ENCODE data around the gene MAT1A. TPM values are rescaled to one million over a fixed set of nuclear protein-coding genes. Genes with fewer than 3 reads are reported as not detected.

The MAT1A gene
- total and polyA plus RNA-seq, 4 donors, result 0.13 to 0.60 TPM; not detected in 2

DNA sequence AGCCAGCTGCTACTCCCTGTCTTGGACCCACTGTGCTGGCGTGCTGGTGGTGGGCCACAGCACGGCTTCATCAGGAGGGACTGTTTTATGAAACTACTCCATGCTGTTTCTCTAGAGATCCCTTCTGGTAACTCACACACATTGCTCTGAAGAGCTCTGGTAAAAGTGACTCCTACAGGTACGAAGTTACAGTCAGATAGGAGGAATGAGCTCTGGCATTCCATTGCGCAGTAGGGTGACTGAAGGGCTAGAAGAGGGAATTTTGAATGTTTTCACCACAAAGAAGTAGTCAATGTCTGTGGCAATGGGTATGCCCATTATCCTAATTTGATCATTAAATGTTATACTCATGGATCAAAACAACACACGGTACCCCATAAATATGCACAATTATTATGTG is 609 bp downstream of the MAT1A start:
- Histone ChIP-seq H3K27ac (ENCODE audit: low read depth in 1 of 2, low read length in 2 of 2) (no peak overlapping the region), H3K9me3 (ENCODE audit: control insufficient read depth, low read length) (no peaks in the 10 kb centered on the region), H3K4me1 (ENCODE audit: control insufficient read depth in 1 of 2, insufficient read depth in 2 of 2, low read length in 2 of 2) (no peaks in the 10 kb centered on the region), H3K27me3 (ENCODE audit: control insufficient read depth in 1 of 2, insufficient read depth in 2 of 2, low read length in 1 of 2) (peaks cover 0 to 1% of the 10 kb centered on the region in 2 donors), H3K36me3 (ENCODE audit: control insufficient read depth in 1 of 2, insufficient read depth in 2 of 2, low read length in 1 of 2) (no peaks in the 10 kb centered on the region), H3K4me3 (ENCODE audit: low read length in 2 of 2) (no peak overlapping the region)
- DNase-seq (no peak), ATAC-seq (ENCODE audit: low FRiP score) (no peak)
- intact Hi-C loops (cut with DNase I), result no loop called here
- WGBS, 2 donors, result 92% methylated on average over 5 of the region's 5 CpGs

- intact Hi-C loops (cut with DNase I), result no loop called here
- DNase-seq (no peak), ATAC-seq (ENCODE audit: low FRiP score) (no peak)
- no peaks in the 10 kb centered on the region for H3K36me3 ChIP-seq (ENCODE audit: control insufficient read depth in 1 of 2, insufficient read depth in 2 of 2, low read length in 1 of 2)
- 94 to 100% methylated on average over 1 of the region's 1 CpG for WGBS, 2 donors
- no peak overlapping the region for H3K4me3 ChIP-seq (ENCODE audit: low read length in 2 of 2)
- H3K27me3 ChIP-seq (ENCODE audit: control insufficient read depth in 1 of 2, insufficient read depth in 2 of 2, low read length in 1 of 2), result peaks cover 0 to 1% of the 10 kb centered on the region in 2 donors
- no peaks in the 10 kb centered on the region for H3K4me1 ChIP-seq (ENCODE audit: control insufficient read depth in 1 of 2, insufficient read depth in 2 of 2, low read length in 2 of 2)
- H3K27ac ChIP-seq (ENCODE audit: low read depth in 1 of 2, low read length in 2 of 2), result no peak overlapping the region
- no peaks in the 10 kb centered on the region for H3K9me3 ChIP-seq (ENCODE audit: control insufficient read depth, low read length)
These were observed 4.9 kb downstream of the MAT1A start for GRCh38 chr10:80284522-80284921.

DNA sequence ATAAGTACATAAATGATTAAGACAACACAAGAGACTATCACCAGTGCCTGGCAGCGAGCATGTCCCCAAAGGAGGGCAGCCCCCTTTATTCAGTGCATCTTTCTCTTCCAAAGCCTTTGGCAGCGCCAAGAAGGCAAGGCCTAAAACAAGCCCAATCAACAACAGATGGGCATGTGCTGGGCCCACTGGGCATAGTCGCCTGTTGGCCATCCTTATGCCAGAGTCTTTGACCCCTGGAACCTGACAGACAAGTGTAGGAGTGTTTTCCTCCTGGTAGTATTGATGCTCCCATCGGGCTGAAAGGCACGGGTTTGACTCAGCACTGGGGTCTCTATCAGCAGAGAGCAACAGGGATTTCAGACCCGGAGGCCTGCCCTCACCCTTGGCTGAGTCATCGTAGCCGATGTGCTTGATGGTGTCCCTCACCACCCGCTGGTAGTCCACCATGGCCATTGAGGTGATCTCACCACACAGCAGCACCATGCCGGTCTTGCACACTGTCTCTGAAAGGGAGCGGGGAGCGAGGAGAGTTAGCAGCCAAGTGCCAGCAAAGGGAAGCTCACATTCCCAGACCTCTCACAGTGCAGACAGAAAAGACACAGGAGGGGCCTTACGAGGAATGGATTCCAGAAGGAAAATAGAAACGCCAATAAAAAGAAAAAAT is 5.8 kb downstream of the MAT1A start:
- Histone ChIP-seq H3K27ac (ENCODE audit: low read depth in 1 of 2, low read length in 2 of 2) (no peak overlapping the region), H3K4me3 (ENCODE audit: low read length in 2 of 2) (no peak overlapping the region), H3K4me1 (ENCODE audit: control insufficient read depth in 1 of 2, insufficient read depth in 2 of 2, low read length in 2 of 2) (no peaks in the 10 kb centered on the region), H3K27me3 (ENCODE audit: control insufficient read depth in 1 of 2, insufficient read depth in 2 of 2, low read length in 1 of 2) (peaks cover 0 to 1% of the 10 kb centered on the region in 2 donors), H3K36me3 (ENCODE audit: control insufficient read depth in 1 of 2, insufficient read depth in 2 of 2, low read length in 1 of 2) (no peaks in the 10 kb centered on the region), H3K9me3 (ENCODE audit: control insufficient read depth, low read length) (no peaks in the 10 kb centered on the region)
- ATAC-seq (ENCODE audit: low FRiP score) (no peak), DNase-seq (no peak)
- intact Hi-C loops (cut with DNase I), result no loop called here
- 94 to 96% methylated on average over 14 of the region's 14 CpGs for WGBS, 2 donors

DNA sequence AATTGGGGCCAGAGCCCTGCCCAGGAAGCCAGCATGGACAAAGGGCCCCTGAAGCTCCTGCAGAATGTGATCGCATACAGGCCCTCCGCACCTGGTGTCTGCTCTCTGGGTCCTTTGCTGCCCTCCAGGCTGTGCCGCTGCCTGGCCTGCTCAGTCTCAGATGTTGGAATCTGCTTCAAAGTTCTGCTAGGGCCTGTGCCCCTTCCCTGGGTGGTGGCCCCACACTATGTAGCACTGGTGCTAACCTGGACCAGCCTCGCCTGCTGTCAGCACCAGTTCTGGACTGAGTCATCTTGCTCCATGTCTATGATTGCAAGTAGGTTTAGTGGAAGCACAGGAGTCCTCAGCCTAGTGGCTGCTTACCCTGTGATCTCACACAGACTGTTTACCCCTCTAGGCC is 6.3 kb downstream of the MAT1A start:
- Histone ChIP-seq H3K4me1 (ENCODE audit: control insufficient read depth in 1 of 2, insufficient read depth in 2 of 2, low read length in 2 of 2) (no peaks in the 10 kb centered on the region), H3K4me3 (ENCODE audit: low read length in 2 of 2) (no peak overlapping the region), H3K27me3 (ENCODE audit: control insufficient read depth in 1 of 2, insufficient read depth in 2 of 2, low read length in 1 of 2) (no peaks in the 10 kb centered on the region), H3K27ac (ENCODE audit: low read depth in 1 of 2, low read length in 2 of 2) (no peak overlapping the region), H3K9me3 (ENCODE audit: control insufficient read depth, low read length) (no peaks in the 10 kb centered on the region), H3K36me3 (ENCODE audit: control insufficient read depth in 1 of 2, insufficient read depth in 2 of 2, low read length in 1 of 2) (no peaks in the 10 kb centered on the region)
- intact Hi-C loops (cut with DNase I), result no loop called here
- WGBS, 2 donors, result 97 to 100% methylated on average over 4 of the region's 4 CpGs
- peak; percentile 17 for ATAC-seq (ENCODE audit: low FRiP score)
- no peak for DNase-seq

DNA sequence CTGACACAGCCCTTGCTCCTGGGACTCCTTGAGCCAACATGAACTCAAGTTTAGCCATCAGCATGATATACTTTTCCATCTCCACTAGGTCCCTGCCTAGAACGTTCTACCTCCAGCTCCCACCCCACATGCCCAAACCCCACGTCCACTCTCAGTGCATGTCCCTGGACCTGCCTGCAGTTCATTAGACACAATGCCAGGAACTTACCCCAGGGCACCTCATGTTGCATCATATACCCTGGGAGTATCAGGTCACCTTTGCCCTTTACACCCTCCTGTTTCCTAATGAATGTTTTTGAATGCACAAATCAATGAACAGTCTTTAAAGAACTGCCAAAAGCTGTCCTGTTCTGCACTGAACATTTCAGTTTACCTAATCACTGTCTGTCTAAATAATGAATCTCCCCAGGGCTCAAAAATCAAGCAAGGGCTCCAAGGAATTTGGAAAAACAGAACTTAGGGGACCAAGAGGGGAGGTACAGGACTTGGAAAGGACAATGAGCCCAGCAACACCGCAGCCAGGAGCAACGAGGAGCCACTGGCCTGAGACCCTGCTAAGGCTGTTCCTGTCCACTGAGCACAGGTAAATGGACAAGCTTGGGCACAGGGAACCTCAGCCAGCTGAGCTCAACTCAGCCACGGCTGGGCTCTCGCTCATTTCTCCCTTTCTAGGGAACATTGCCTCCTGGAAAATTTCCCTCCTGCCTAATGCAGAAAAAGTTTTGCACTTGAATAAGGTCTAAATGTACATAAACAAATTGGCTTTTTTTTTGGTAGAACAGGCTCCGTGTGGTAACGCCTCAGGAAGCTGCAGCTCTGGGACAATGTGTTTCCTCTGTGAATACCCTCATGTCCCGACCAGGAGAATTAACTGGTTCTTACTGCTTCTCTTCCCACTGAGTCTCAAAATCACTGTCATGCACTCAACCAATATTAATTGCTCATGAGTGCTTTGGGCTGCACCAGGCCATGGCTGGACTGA is 7.4 kb downstream of the MAT1A start:
- ATAC-seq (ENCODE audit: low FRiP score) (no peak), DNase-seq (no peak)
- intact Hi-C loops (cut with DNase I), result no loop called here
- H3K27ac ChIP-seq (ENCODE audit: low read depth in 1 of 2, low read length in 2 of 2), result no peak overlapping the region
- H3K36me3 ChIP-seq (ENCODE audit: control insufficient read depth in 1 of 2, insufficient read depth in 2 of 2, low read length in 1 of 2), result no peaks in the 10 kb centered on the region
- no peaks in the 10 kb centered on the region for H3K4me1 ChIP-seq (ENCODE audit: control insufficient read depth in 1 of 2, insufficient read depth in 2 of 2, low read length in 2 of 2)
- WGBS, 2 donors, result 70 to 74% methylated on average over 9 of the region's 9 CpGs
- H3K27me3 ChIP-seq (ENCODE audit: control insufficient read depth in 1 of 2, insufficient read depth in 2 of 2, low read length in 1 of 2), result no peaks in the 10 kb centered on the region
- no peaks in the 10 kb centered on the region for H3K9me3 ChIP-seq (ENCODE audit: control insufficient read depth, low read length)
- H3K4me3 ChIP-seq (ENCODE audit: low read length in 2 of 2), result no peak overlapping the region

- no peak overlapping the region for H3K27ac ChIP-seq (ENCODE audit: low read depth in 1 of 2, low read length in 2 of 2)
- WGBS, 2 donors, result 75 to 82% methylated on average over 6 of the region's 6 CpGs
- no peaks in the 10 kb centered on the region for H3K9me3 ChIP-seq (ENCODE audit: control insufficient read depth, low read length)
- no peak overlapping the region for H3K4me3 ChIP-seq (ENCODE audit: low read length in 2 of 2)
- DNase-seq, result no peak
- ATAC-seq (ENCODE audit: low FRiP score), result no peak
- intact Hi-C loops (cut with DNase I), result no loop called here
- H3K27me3 ChIP-seq (ENCODE audit: control insufficient read depth in 1 of 2, insufficient read depth in 2 of 2, low read length in 1 of 2), result no peaks in the 10 kb centered on the region
- no peaks in the 10 kb centered on the region for H3K4me1 ChIP-seq (ENCODE audit: control insufficient read depth in 1 of 2, insufficient read depth in 2 of 2, low read length in 2 of 2)
- no peaks in the 10 kb centered on the region for H3K36me3 ChIP-seq (ENCODE audit: control insufficient read depth in 1 of 2, insufficient read depth in 2 of 2, low read length in 1 of 2)
These were observed 8.2 kb downstream of the MAT1A start for GRCh38 chr10:80281292-80281691.

GRCh38 chr10:80280071-80280800 is 9.2 kb downstream of the MAT1A start:
- no peaks in the 10 kb centered on the region for H3K9me3 ChIP-seq (ENCODE audit: control insufficient read depth, low read length)

DNA sequence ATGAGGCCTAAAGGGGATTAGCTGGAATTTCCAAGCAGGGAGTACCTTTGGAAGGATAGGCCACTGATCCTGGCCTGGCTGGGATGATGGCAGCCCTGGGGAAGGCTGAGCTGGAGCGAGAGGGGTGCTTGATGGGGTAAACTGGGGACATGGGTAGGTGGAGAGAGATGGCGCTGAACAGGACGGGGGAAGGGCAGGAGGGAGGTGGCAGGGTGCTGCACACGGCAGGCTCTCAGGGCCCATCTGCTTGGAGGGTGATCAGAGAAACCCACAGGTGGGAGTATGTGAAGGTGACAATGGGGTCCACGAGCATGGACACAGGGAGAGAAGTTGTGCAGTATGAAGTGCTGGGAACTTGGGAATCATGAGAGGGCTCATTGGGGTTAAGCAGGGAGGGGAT is 10.3 kb downstream of the MAT1A start:
- no peak overlapping the region for H3K27ac ChIP-seq (ENCODE audit: low read depth in 1 of 2, low read length in 2 of 2)
- H3K36me3 ChIP-seq (ENCODE audit: control insufficient read depth in 1 of 2, insufficient read depth in 2 of 2, low read length in 1 of 2), result no peaks in the 10 kb centered on the region
- no peak for DNase-seq
- no peak for ATAC-seq (ENCODE audit: low FRiP score)
- H3K4me3 ChIP-seq (ENCODE audit: low read length in 2 of 2), result no peak overlapping the region
- intact Hi-C loops (cut with DNase I), result no loop called here
- no peaks in the 10 kb centered on the region for H3K4me1 ChIP-seq (ENCODE audit: control insufficient read depth in 1 of 2, insufficient read depth in 2 of 2, low read length in 2 of 2)
- no peaks in the 10 kb centered on the region for H3K9me3 ChIP-seq (ENCODE audit: control insufficient read depth, low read length)
- 96% methylated on average over 5 of the region's 5 CpGs for WGBS, 2 donors
- H3K27me3 ChIP-seq (ENCODE audit: control insufficient read depth in 1 of 2, insufficient read depth in 2 of 2, low read length in 1 of 2), result no peaks in the 10 kb centered on the region

More at GRCh38 chr10:80280071-80280800, 9.2 kb downstream of the MAT1A start:
- intact Hi-C loops (cut with DNase I), result no loop called here
- WGBS, 2 donors, result 94 to 95% methylated on average over 23 of the region's 23 CpGs
- H3K27ac ChIP-seq (ENCODE audit: low read depth in 1 of 2, low read length in 2 of 2), result no peak overlapping the region
- no peaks in the 10 kb centered on the region for H3K27me3 ChIP-seq (ENCODE audit: control insufficient read depth in 1 of 2, insufficient read depth in 2 of 2, low read length in 1 of 2)
- no peak overlapping the region for H3K4me3 ChIP-seq (ENCODE audit: low read length in 2 of 2)
- no peak for DNase-seq
- H3K36me3 ChIP-seq (ENCODE audit: control insufficient read depth in 1 of 2, insufficient read depth in 2 of 2, low read length in 1 of 2), result no peaks in the 10 kb centered on the region
- no peaks in the 10 kb centered on the region for H3K4me1 ChIP-seq (ENCODE audit: control insufficient read depth in 1 of 2, insufficient read depth in 2 of 2, low read length in 2 of 2)
- no peak for ATAC-seq (ENCODE audit: low FRiP score)

All from aorta (tissue), 5 donors.